SK-N-SH treated with all-trans-retinoic acid at 6 μM for 48 hours (cell line): ENCODE data around the gene KSR2.

ENCODE experiments used
- ATAC-seq: fragments of 200-7000 bp; cut with Tn5 transposase; 3 replicates; pipeline ENCODE4 v1.9.1; 2020; ENCODE audit warnings: mild to moderate bottlenecking, moderate library complexity
- ARNTL ChIP-seq: fragments of 450-650 bp; formaldehyde crosslinking; IDR thresholded peaks from 2 replicates; pipeline ENCODE4 v1.5.0; 2020; ENCODE audit warnings: low read depth, mild to moderate bottlenecking, moderate library complexity, borderline replicate concordance
- BACH2 ChIP-seq: fragments of 250-450 bp; sonication (Bioruptor Pico); IDR thresholded peaks from 2 replicates; pipeline ENCODE4 v1.9.0; 2021; ENCODE audit warnings: mild to moderate bottlenecking, borderline replicate concordance
- CREB5 ChIP-seq: fragments of 250-450 bp; sonication (Bioruptor Pico); IDR thresholded peaks from 2 replicates; pipeline ENCODE4 v1.5.1; 2020; ENCODE audit warnings: low read depth, mild to moderate bottlenecking, moderate library complexity
- CSDC2 ChIP-seq: fragments of 250-450 bp; sonication (Bioruptor Pico); IDR thresholded peaks from 2 replicates; pipeline ENCODE4 v1.5.0; 2020; ENCODE audit warnings: mild to moderate bottlenecking, moderate library complexity
- CSRNP3 ChIP-seq: fragments of 250-450 bp; sonication (Bioruptor Pico); IDR thresholded peaks from 2 replicates; pipeline ENCODE4 v1.5.1; 2021; ENCODE audit warnings: mild to moderate bottlenecking, moderate library complexity
- ESRRG ChIP-seq: fragments of 250-450 bp; sonication (Bioruptor Pico); IDR thresholded peaks from 2 replicates; pipeline ENCODE4 v1.6.1; 2021; ENCODE audit warnings: mild to moderate bottlenecking
- GLIS3 ChIP-seq: fragments of 250-450 bp; sonication (Bioruptor Pico); IDR thresholded peaks from 2 replicates; pipeline ENCODE4 v1.5.0; 2020; ENCODE audit warnings: mild to moderate bottlenecking, moderate library complexity
- ISL1 ChIP-seq: fragments of 250-450 bp; sonication (Bioruptor Pico); IDR thresholded peaks from 2 replicates; pipeline ENCODE4 v2.1.2; 2022; ENCODE audit warnings: mild to moderate bottlenecking, moderate library complexity
- OSR1 ChIP-seq: fragments of 250-450 bp; sonication (Bioruptor Pico); IDR thresholded peaks from 2 replicates; pipeline ENCODE4 v1.8.0; 2022; ENCODE audit warnings: moderate library complexity, mild to moderate bottlenecking, inconsistent platforms
- PATZ1 ChIP-seq: fragments of 250-450 bp; sonication (Bioruptor Pico); IDR thresholded peaks from 2 replicates; pipeline ENCODE4 v1.8.0; 2020; ENCODE audit warnings: mild to moderate bottlenecking, moderate library complexity, borderline replicate concordance
- RARB ChIP-seq: fragments of 250-450 bp; sonication (Bioruptor Pico); IDR thresholded peaks from 2 replicates; pipeline ENCODE4 v1.8.0; 2021; ENCODE audit warnings: mild to moderate bottlenecking, moderate library complexity
- SNAI2 ChIP-seq: fragments of 250-450 bp; sonication (Bioruptor Pico); IDR thresholded peaks from 2 replicates; pipeline ENCODE4 v1.5.0; 2020; ENCODE audit warnings: mild to moderate bottlenecking, moderate library complexity
- TCF4 ChIP-seq: fragments of 250-450 bp; sonication (Bioruptor Pico); IDR thresholded peaks from 2 replicates; pipeline ENCODE4 v1.8.0; 2021; ENCODE audit warnings: mild to moderate bottlenecking, moderate library complexity, borderline replicate concordance
- TOX ChIP-seq: fragments of 250-450 bp; sonication (Bioruptor Pico); IDR thresholded peaks from 2 replicates; pipeline ENCODE4 v1.8.0; 2021; ENCODE audit warnings: mild to moderate bottlenecking, moderate library complexity, borderline replicate concordance
- TSHZ2 ChIP-seq: fragments of 250-450 bp; sonication (Bioruptor Pico); IDR thresholded peaks from 2 replicates; pipeline ENCODE4 v1.5.0; 2020; ENCODE audit warnings: mild to moderate bottlenecking, moderate library complexity
- ZC3H10 ChIP-seq: fragments of 250-450 bp; sonication (Bioruptor Pico); IDR thresholded peaks from 2 replicates; pipeline ENCODE4 v1.5.1; 2021; ENCODE audit warnings: mild to moderate bottlenecking, moderate library complexity
- ZFP3 ChIP-seq: fragments of 250-450 bp; sonication (Bioruptor Pico); IDR thresholded peaks from 2 replicates; pipeline ENCODE4 v1.5.0; 2020; ENCODE audit warnings: mild to moderate bottlenecking, moderate library complexity
- ZFP30 ChIP-seq: fragments of 450-650 bp; formaldehyde crosslinking; IDR thresholded peaks from 2 replicates; pipeline ENCODE4 v1.5.0; 2022; ENCODE audit warnings: mild to moderate bottlenecking, moderate library complexity
- ZNF565 ChIP-seq: fragments of 450-650 bp; formaldehyde crosslinking; conservative IDR thresholded peaks from 2 replicates; pipeline ENCODE4 v1.5.0; 2020; ENCODE audit warnings: low read depth, mild to moderate bottlenecking, moderate library complexity
- ZNF70 ChIP-seq: fragments of 450-650 bp; formaldehyde crosslinking; IDR thresholded peaks from 2 replicates; pipeline ENCODE4 v1.5.0; 2020; ENCODE audit warnings: mild to moderate bottlenecking, moderate library complexity
- ZNF8 ChIP-seq: fragments of 450-650 bp; formaldehyde crosslinking; IDR thresholded peaks from 2 replicates; pipeline ENCODE4 v1.5.0; 2020; ENCODE audit warnings: mild to moderate bottlenecking, moderate library complexity

Gene KSR2

GRCh38 chr12:117778656-117779055 is 190.1 kb downstream of the KSR2 start:
- no peak for TF ChIP-seq ISL1
- TF ChIP-seq BACH2, result no peak
- no peak for TF ChIP-seq ZNF70 (CRISPR knock-in tag)
- TF ChIP-seq CSDC2, result no peak
- no peak for TF ChIP-seq TOX (CRISPR knock-in tag)
- TF ChIP-seq SNAI2, result no peak
- no peak for TF ChIP-seq ZC3H10
- no peak for TF ChIP-seq PATZ1
- TF ChIP-seq ZFP3, result no peak
- TF ChIP-seq GLIS3 (CRISPR knock-in tag), result no peak

GRCh38 chr12:117774941-117775775 is 193.6 kb downstream of the KSR2 start:
- no peak for ATAC-seq
- TF ChIP-seq SNAI2, result no peak
- TF ChIP-seq TOX (CRISPR knock-in tag), result no peak
- no peak for TF ChIP-seq ZNF8 (CRISPR knock-in tag)
- TF ChIP-seq PATZ1, result no peak
- no peak for TF ChIP-seq RARB (CRISPR knock-in tag)
- TF ChIP-seq CSDC2, result no peak
- TF ChIP-seq ARNTL (CRISPR knock-in tag), result no peak
- TF ChIP-seq BACH2, result no peak
- no peak for TF ChIP-seq GLIS3 (CRISPR knock-in tag)
- TF ChIP-seq TCF4, result no peak

More at GRCh38 chr12:117778656-117779055, 190.1 kb downstream of the KSR2 start:
- no peak for ATAC-seq

GRCh38 chr12:117768860-117769259 is 199.9 kb downstream of the KSR2 start:
- TF ChIP-seq ZNF565 (CRISPR knock-in tag), result no peak
- TF ChIP-seq ZFP30 (CRISPR knock-in tag), result no peak
- TF ChIP-seq ISL1, result no peak
- TF ChIP-seq CSDC2, result no peak
- TF ChIP-seq RARB (CRISPR knock-in tag), result no peak
- no peak for TF ChIP-seq ZNF70 (CRISPR knock-in tag)
- TF ChIP-seq ZFP3, result no peak
- no peak for TF ChIP-seq OSR1 (CRISPR knock-in tag)
- TF ChIP-seq ESRRG, result no peak
- no peak for TF ChIP-seq ARNTL (CRISPR knock-in tag)
- TF ChIP-seq PATZ1, result no peak
- TF ChIP-seq GLIS3 (CRISPR knock-in tag), result no peak
- TF ChIP-seq ZNF8 (CRISPR knock-in tag), result no peak
- TF ChIP-seq SNAI2, result no peak
- no peak for TF ChIP-seq CSRNP3
- no peak for TF ChIP-seq CREB5 (CRISPR knock-in tag)
- no peak for TF ChIP-seq ZC3H10
- TF ChIP-seq TSHZ2 (CRISPR knock-in tag), result no peak
- TF ChIP-seq TOX (CRISPR knock-in tag), result no peak
- no peak for ATAC-seq
